Liver (tissue), 9 donors: ENCODE data around the gene DERL2. TPM values are rescaled to one million over a fixed set of nuclear protein-coding genes. Genes with fewer than 3 reads are reported as not detected.

Experiments
- DNase-seq: peaks from one replicate; pipeline ENCODE4 v3.0.0-alpha.2; 2017; ENCODE audit warnings: low spot score
- H3K27ac ChIP-seq, 2 donors: one replicate each; pipeline ENCODE4 v1.7.0; 2013; ENCODE audit warnings: inconsistent platforms in 2 of 2, low read length in 2 of 2, control low read depth in 1 of 2, low read depth in 1 of 2, mild to moderate bottlenecking in 1 of 2
- H3K27me3 ChIP-seq, 4 donors: one replicate each; pipeline versions ENCODE4 v1.6.1 to v1.7.0; 2013; ENCODE audit warnings: low read length in 3 of 4, inconsistent platforms in 1 of 4, mild to moderate bottlenecking in 1 of 4, moderate library complexity in 1 of 4; ENCODE audit not compliant: control insufficient read depth in 4 of 4, insufficient read depth in 4 of 4
- H3K36me3 ChIP-seq, 4 donors: one replicate each; pipeline versions ENCODE4 v1.6.1 to v1.7.0; 2013; ENCODE audit warnings: low read length in 3 of 4, mild to moderate bottlenecking in 3 of 4, low read depth in 1 of 4, moderate library complexity in 1 of 4; ENCODE audit not compliant: control insufficient read depth in 4 of 4, insufficient read depth in 3 of 4
- H3K4me1 ChIP-seq, 4 donors: one replicate each; pipeline versions ENCODE4 v1.6.1 to v1.7.0; 2013; ENCODE audit warnings: low read length in 3 of 4, mild to moderate bottlenecking in 3 of 4, moderate library complexity in 1 of 4; ENCODE audit not compliant: control insufficient read depth in 4 of 4, insufficient read depth in 4 of 4
- H3K4me3 ChIP-seq, 3 donors: one replicate each; pipeline versions ENCODE4 v1.6.1 to v1.7.0; 2013; ENCODE audit warnings: low read length in 3 of 3, control low read depth in 1 of 3, low read depth in 1 of 3, mild to moderate bottlenecking in 1 of 3
- H3K9ac ChIP-seq, 2 donors: one replicate each; pipeline ENCODE4 v1.7.0; 2013; ENCODE audit warnings: low read length in 2 of 2, mild to moderate bottlenecking in 2 of 2, moderate library complexity in 2 of 2, control low read depth in 1 of 2, low read depth in 1 of 2
- H3K9me3 ChIP-seq, 4 donors: one replicate each; pipeline versions ENCODE4 v1.6.1 to v1.7.0; 2013; ENCODE audit warnings: low read length in 3 of 4; ENCODE audit not compliant: control insufficient read depth in 4 of 4
- FOXA1 ChIP-seq: IDR thresholded peaks from 2 replicates; pipeline ENCODE4 v1.6.1; 2016; ENCODE audit warnings: antibody characterized with exemption
- FOXA2 ChIP-seq: IDR thresholded peaks from 2 replicates; pipeline ENCODE4 v1.6.1; 2016; ENCODE audit warnings: antibody characterized with exemption
- GABPA ChIP-seq, 2 donors: IDR thresholded peaks in 1 of 2; conservative IDR thresholded peaks in 1 of 2; 2 replicates each; pipeline ENCODE4 v1.6.1; 2016; ENCODE audit warnings: antibody characterized with exemption in 2 of 2, mild to moderate bottlenecking in 1 of 2, moderate library complexity in 1 of 2
- HNF4A ChIP-seq, 2 donors: conservative IDR thresholded peaks; 2 replicates each; pipeline ENCODE4 v1.6.1; 2016; ENCODE audit warnings: antibody characterized with exemption in 2 of 2, mild to moderate bottlenecking in 2 of 2
- HNF4G ChIP-seq: IDR thresholded peaks from 2 replicates; pipeline ENCODE4 v1.6.1; 2016; ENCODE audit warnings: antibody characterized with exemption
- JUND ChIP-seq, 2 donors: IDR thresholded peaks; 2 replicates each; pipeline ENCODE4 v1.6.1; 2016; ENCODE audit warnings: antibody characterized with exemption in 2 of 2
- NR2F2 ChIP-seq: IDR thresholded peaks from 2 replicates; pipeline ENCODE4 v1.6.1; 2016; ENCODE audit warnings: antibody characterized with exemption
- RAD21 ChIP-seq, 2 donors: IDR thresholded peaks; 2 replicates each; pipeline ENCODE4 v1.6.1; 2016; ENCODE audit warnings: antibody characterized with exemption in 2 of 2, mild to moderate bottlenecking in 2 of 2
- REST ChIP-seq: IDR thresholded peaks from 2 replicates; pipeline ENCODE4 v1.6.1; 2016; ENCODE audit warnings: antibody characterized with exemption, mild to moderate bottlenecking
- RXRA ChIP-seq, 2 donors: IDR thresholded peaks; 2 replicates each; pipeline ENCODE4 v1.6.1; 2017 to 2018; ENCODE audit warnings: antibody characterized with exemption in 2 of 2, mild to moderate bottlenecking in 1 of 2
- SP1 ChIP-seq: IDR thresholded peaks from 2 replicates; pipeline ENCODE4 v1.6.1; 2018; ENCODE audit warnings: antibody characterized with exemption, mild to moderate bottlenecking
- TAF1 ChIP-seq: conservative IDR thresholded peaks from 2 replicates; pipeline ENCODE4 v1.6.1; 2016; ENCODE audit warnings: antibody characterized with exemption, mild to moderate bottlenecking
- YY1 ChIP-seq: IDR thresholded peaks from 2 replicates; pipeline ENCODE4 v1.6.1; 2016; ENCODE audit warnings: antibody characterized with exemption, mild to moderate bottlenecking
- WGBS: extraction: QIAGEN DNeasy Blood & Tissue Kit; methylation state at CpG from one replicate; pipeline ENCODE4 v1.1.7; 2013; 5-methylcytosine and 5-hydroxymethylcytosine counted together
- polyA plus RNA-seq, 2 donors: library from polyadenylated mRNA; stranded (reverse) in 1 of 2; unstranded in 1 of 2; fragments of 200-250 nt in 1 of 2; fragments of >200 nt in 1 of 2; fragmentation: Nextera tagmentation in 1 of 2; extraction: Ambion mirVana in 1 of 2; gene quantifications; one replicate each; pipeline versions ENCODE4 v1.2.1 to v1.2.3, GENCODE V29; 2013 to 2015
- total RNA-seq, 2 donors: library from RNA; depleted of rRNA; stranded (reverse); fragments of >200 nt; gene quantifications; one replicate each; pipeline ENCODE4 v1.2.3, GENCODE V29; 2014
- TF ChIP-seq, protein P1 (sequence below): IDR thresholded peaks from 2 replicates; pipeline ENCODE4 v1.6.1; 2016; ENCODE audit warnings: antibody characterized with exemption
- TF ChIP-seq, protein P2 (sequence below): IDR thresholded peaks from 2 replicates; pipeline ENCODE4 v1.6.1; 2016; ENCODE audit warnings: antibody characterized with exemption
- TF ChIP-seq, protein P3 (sequence below): fragments of 150-350 bp; IDR thresholded peaks from 2 replicates; pipeline ENCODE4 v1.5.1; 2017; ENCODE audit warnings: improper control_type of control experiment, low read depth, low read length; ENCODE audit not compliant: missing input control
- donor health status: healthy.
- donor health status: healthy.
- donor health status: healthy.
- donor health status: healthy.
- donor health status: healthy.

DERL2 gene
- total and polyA plus RNA-seq, 4 donors: 35.8 to 75.3 (median 45.9) TPM

DNA sequence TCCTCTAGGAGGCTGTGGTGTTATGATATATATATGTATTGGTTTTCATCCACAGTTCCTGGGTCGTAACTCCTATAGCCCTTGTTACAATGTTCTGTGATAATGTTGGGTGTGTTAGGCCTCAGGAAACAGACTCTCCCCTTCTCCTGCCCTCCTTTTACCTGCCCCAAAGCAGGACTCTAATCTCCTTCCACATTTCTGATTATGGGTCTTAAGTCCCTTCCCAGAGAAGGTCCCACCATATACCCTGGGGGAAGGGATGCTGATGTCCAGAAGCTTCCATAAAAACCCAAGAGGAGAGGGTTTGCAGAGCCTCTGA is 46.6 kb downstream of the DERL2 start:
- Histone ChIP-seq H3K36me3 (peaks cover 3 to 31% (median 25%) of the 10 kb centered on the region in 4 donors), H3K27me3 (no peaks in the 10 kb centered on the region), H3K4me1 (peaks cover 0 to 15% (median 11%) of the 10 kb centered on the region in 4 donors), H3K27ac (peak overlapping the region in 1 of 2 donors; percentile 78), H3K9ac (peak overlapping the region; percentile 1 to 72), H3K4me3 (no peak overlapping the region), H3K9me3 (no peaks in the 10 kb centered on the region)
- 19% methylated on average over 1 of the region's 1 CpG for WGBS
- DNase-seq: no peak
- TF ChIP-seq NR2F2 (peak; percentile 6), TAF1 (no peak), JUND (IDR thresholded peaks at IDR 0.05) (no peak), HNF4G (no peak), SP1 (no peak), YY1 (no peak)

DNA sequence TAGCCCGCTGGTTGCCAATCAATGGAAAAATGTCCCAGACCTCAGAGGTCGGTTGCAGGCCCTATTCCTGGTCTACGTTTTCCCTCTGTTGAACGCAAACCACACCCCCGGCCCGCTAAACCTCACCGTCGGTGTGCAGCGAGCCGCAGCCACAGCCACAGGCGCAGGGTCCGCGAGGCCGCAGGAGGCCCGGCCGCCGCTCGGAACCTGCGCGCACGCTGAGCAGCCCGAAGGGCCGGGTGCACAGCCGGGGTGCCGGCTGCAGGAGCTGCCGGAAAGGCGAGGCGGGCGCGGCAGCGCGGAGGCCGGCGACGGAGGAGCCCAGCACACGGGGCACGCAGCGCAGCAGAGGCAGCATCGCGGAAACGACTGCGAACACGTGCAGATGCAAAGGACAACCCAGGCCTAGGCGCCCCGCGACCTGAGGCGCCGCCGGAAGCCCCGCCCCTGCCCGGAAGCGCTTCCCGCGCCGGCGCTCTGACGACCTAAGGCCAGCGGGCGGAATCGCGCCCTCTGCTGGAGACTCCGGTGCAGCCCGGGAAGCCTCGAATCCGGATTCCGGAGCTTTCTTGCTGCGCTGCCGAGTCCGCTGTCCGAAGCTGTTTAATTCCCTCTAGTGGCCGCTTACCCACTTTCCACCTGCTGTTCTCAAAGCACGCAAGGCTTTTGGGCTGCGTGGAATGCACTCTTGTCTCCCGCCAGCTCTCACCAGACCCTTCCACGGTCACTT is 47.1 kb downstream of the DERL2 start, which contains the start of gene C1QBP:
TSS of gene C1QBP (minus strand) at position 440 of the 730 bp plus-strand sequence. CDS start at position 358, 82 bp downstream.
- Histone ChIP-seq H3K9me3 (no peaks in the 10 kb centered on the region), H3K4me1 (peaks cover 0 to 15% (median 11%) of the 10 kb centered on the region in 4 donors), H3K4me3 (peak within 1 kb of the TSS; percentile 88 to 92 (median 91)), H3K27me3 (no peaks in the 10 kb centered on the region), H3K9ac (peak within 1 kb of the TSS; percentile 55 to 97), H3K36me3 (peaks cover 1 to 29% (median 25%) of the 10 kb centered on the region in 4 donors), H3K27ac (peak within 1 kb of the TSS; percentile 55 to 78)
- under 1% methylated on average over 75 of the region's 75 CpGs for WGBS
- DNase-seq: peak; percentile 98
- TF ChIP-seq, protein P1, sequence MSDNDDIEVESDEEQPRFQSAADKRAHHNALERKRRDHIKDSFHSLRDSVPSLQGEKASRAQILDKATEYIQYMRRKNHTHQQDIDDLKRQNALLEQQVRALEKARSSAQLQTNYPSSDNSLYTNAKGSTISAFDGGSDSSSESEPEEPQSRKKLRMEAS: no peak
- TF ChIP-seq TAF1 (no peak), RAD21 (IDR thresholded peaks at IDR 0.05) (peak; percentile 93 to 94), REST (peak; percentile 37), YY1 (no peak), FOXA1 (peak; percentile 61), NR2F2 (no peak), HNF4A (conservative IDR thresholded peaks at IDR 0.05) (peak in 1 of 2 donors; percentile 11), RXRA (IDR thresholded peaks at IDR 0.05) (peak in 1 of 2 donors; percentile 42), SP1 (peak; percentile 46), GABPA (IDR thresholded peaks at IDR 0.05 in 1 of 2, conservative IDR thresholded peaks at IDR 0.05 in 1 of 2) (peak; percentile 55 to 90), FOXA2 (no peak)
- TF ChIP-seq, protein P2, sequence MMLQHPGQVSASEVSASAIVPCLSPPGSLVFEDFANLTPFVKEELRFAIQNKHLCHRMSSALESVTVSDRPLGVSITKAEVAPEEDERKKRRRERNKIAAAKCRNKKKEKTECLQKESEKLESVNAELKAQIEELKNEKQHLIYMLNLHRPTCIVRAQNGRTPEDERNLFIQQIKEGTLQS: no peak
- TF ChIP-seq, protein P3, sequence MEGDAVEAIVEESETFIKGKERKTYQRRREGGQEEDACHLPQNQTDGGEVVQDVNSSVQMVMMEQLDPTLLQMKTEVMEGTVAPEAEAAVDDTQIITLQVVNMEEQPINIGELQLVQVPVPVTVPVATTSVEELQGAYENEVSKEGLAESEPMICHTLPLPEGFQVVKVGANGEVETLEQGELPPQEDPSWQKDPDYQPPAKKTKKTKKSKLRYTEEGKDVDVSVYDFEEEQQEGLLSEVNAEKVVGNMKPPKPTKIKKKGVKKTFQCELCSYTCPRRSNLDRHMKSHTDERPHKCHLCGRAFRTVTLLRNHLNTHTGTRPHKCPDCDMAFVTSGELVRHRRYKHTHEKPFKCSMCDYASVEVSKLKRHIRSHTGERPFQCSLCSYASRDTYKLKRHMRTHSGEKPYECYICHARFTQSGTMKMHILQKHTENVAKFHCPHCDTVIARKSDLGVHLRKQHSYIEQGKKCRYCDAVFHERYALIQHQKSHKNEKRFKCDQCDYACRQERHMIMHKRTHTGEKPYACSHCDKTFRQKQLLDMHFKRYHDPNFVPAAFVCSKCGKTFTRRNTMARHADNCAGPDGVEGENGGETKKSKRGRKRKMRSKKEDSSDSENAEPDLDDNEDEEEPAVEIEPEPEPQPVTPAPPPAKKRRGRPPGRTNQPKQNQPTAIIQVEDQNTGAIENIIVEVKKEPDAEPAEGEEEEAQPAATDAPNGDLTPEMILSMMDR: peak; percentile 99
